GM12878 (cell line): ENCODE results near the gene CNN3.

Experiments
- EZH2 ChIP-seq: IDR thresholded peaks from 2 replicates; pipeline ENCODE4 v1.6.1; 2012; ENCODE audit warnings: low read depth, mild to moderate bottlenecking, control low read depth, inconsistent platforms, low read length, borderline replicate concordance; ENCODE audit not compliant: control insufficient read depth
- FOXM1 ChIP-seq: IDR thresholded peaks from 2 replicates; pipeline ENCODE4 v1.6.1; 2012; ENCODE audit warnings: low read depth, mild to moderate bottlenecking, inconsistent platforms, low read length, moderate library complexity
- IRF4 ChIP-seq: IDR thresholded peaks from 2 replicates; pipeline ENCODE4 v1.6.1; 2011; ENCODE audit warnings: low read depth, low read length
- JUNB ChIP-seq: IDR thresholded peaks from 2 replicates; pipeline ENCODE4 v1.6.1; 2016; ENCODE audit warnings: antibody characterized with exemption, mild to moderate bottlenecking
- PML ChIP-seq: IDR thresholded peaks from 2 replicates; pipeline ENCODE4 v1.6.1; 2012; ENCODE audit warnings: low read length, inconsistent platforms
- POLR2A ChIP-seq: IDR thresholded peaks from 2 replicates; pipeline ENCODE4 v1.6.1; 2011; ENCODE audit warnings: low read depth, mild to moderate bottlenecking, low read length
- RBBP5 ChIP-seq: fragments of 200-600 bp; sonication (generic); conservative IDR thresholded peaks from 2 replicates; pipeline ENCODE4 v1.6.1; 2016
- RCOR1 ChIP-seq: conservative IDR thresholded peaks from 2 replicates; pipeline ENCODE4 v1.6.1; 2012; ENCODE audit warnings: low read depth, low read length, improper control_type of control experiment
- RELA ChIP-seq: fragments of 450-650 bp; IDR thresholded peaks from 2 replicates; pipeline ENCODE4 v1.8.0; 2014; ENCODE audit warnings: borderline replicate concordance; ENCODE audit not compliant: partially characterized antibody
- TF ChIP-seq, protein P1 (sequence below), 3 experiments: IDR thresholded peaks in 2 of 3; conservative IDR thresholded peaks in 1 of 3; 2 replicates each; pipeline ENCODE4 v1.5.1; 2011; ENCODE audit warnings: low read depth in 3 of 3, low read length in 3 of 3, mild to moderate bottlenecking in 3 of 3, control low read depth in 2 of 3, moderate library complexity in 2 of 3, inconsistent platforms in 1 of 3, mixed read lengths in 1 of 3; ENCODE audit not compliant: control insufficient read depth in 2 of 3, insufficient read depth in 1 of 3; ENCODE audit errors: extremely low read depth in 1 of 3
- TF ChIP-seq, protein P2 (sequence below): IDR thresholded peaks from 2 replicates; pipeline ENCODE4 v1.6.1; 2011; ENCODE audit warnings: low read depth, low read length, improper control_type of control experiment, borderline replicate concordance

DNA sequence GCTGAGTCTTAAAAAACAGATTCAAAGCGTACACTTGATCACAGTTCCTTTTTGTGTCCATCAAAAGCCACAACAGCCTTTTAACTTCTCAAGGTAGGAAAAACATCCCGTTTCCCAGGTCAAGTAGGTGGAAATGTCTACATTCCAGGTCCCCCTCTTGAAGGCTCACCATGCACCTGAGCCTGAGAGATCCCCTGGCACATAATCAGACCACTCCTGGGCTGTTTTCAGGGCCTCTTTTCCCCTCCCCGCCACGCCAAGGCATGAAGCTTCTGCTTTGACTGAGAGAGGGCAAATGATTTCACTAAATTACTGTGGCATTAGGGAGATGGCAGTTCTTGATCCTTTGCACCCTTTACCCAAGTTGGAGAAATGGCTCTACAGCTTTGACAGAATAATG is 21.7 kb downstream of the CNN3 start:
- TF ChIP-seq, protein P1, sequence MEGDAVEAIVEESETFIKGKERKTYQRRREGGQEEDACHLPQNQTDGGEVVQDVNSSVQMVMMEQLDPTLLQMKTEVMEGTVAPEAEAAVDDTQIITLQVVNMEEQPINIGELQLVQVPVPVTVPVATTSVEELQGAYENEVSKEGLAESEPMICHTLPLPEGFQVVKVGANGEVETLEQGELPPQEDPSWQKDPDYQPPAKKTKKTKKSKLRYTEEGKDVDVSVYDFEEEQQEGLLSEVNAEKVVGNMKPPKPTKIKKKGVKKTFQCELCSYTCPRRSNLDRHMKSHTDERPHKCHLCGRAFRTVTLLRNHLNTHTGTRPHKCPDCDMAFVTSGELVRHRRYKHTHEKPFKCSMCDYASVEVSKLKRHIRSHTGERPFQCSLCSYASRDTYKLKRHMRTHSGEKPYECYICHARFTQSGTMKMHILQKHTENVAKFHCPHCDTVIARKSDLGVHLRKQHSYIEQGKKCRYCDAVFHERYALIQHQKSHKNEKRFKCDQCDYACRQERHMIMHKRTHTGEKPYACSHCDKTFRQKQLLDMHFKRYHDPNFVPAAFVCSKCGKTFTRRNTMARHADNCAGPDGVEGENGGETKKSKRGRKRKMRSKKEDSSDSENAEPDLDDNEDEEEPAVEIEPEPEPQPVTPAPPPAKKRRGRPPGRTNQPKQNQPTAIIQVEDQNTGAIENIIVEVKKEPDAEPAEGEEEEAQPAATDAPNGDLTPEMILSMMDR (IDR thresholded peaks at IDR 0.05 in 2 of 3, conservative IDR thresholded peaks at IDR 0.05 in 1 of 3; ENCODE audit: control insufficient read depth in 2 of 3, extremely low read depth in 1 of 3, insufficient read depth in 1 of 3, low read depth in 3 of 3, low read length in 3 of 3), result no peak
- TF ChIP-seq, protein P2, sequence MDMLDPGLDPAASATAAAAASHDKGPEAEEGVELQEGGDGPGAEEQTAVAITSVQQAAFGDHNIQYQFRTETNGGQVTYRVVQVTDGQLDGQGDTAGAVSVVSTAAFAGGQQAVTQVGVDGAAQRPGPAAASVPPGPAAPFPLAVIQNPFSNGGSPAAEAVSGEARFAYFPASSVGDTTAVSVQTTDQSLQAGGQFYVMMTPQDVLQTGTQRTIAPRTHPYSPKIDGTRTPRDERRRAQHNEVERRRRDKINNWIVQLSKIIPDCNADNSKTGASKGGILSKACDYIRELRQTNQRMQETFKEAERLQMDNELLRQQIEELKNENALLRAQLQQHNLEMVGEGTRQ, result no peak
- TF ChIP-seq IRF4 (no peak), POLR2A (no peak), JUNB (no peak), RBBP5 (no peak), RELA (no peak), EZH2 (no peak), FOXM1 (no peak), PML (no peak), RCOR1 (no peak)
